GM21717 (cell line): ENCODE results near the gene PARD3.
"Not testable (repeated sequence)": the region's sequence is repeated elsewhere in the genome, so short reads cannot be mapped to it uniquely, and the experiment has no call there.

Source experiments
- ATAC-seq: cut with Tn5 transposase; IDR thresholded peaks from one replicate; pipeline ENCODE4 v1.9.1; 2021; ENCODE audit warnings: mild to moderate bottlenecking, moderate library complexity; ENCODE audit not compliant: unreplicated experiment

Gene PARD3

DNA sequence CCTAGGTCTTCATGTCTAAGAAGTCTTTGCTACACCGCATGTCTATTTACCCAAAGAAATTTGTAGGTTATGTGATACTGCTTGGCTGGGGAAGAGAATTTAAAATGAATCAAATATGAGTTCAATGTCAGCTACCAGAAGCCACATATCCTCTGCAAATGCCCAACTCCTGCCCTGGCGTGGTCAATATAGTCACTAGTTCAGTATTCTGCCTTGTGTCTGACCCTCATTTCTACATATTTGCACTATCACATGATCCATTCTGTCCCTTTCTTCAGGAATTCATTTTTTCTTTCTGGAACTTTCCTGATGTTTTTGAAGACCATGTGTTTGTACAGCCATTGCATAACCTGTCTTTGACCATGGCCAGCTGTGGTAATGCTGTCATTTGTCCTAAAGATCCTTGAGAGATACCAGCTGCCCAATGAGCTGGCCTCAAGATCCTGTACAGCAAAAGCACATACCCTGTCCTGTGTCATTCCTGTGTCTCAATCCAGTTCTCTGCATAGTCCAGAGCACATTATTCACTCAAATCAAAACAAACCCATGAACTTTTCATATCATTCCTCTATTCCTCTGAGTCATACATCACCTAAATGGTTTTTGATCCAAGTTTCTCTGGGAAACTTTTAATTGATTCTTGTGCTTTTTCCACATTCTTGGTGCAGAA is 524.5 kb downstream of the PARD3 start:
- no peak for ATAC-seq

DNA sequence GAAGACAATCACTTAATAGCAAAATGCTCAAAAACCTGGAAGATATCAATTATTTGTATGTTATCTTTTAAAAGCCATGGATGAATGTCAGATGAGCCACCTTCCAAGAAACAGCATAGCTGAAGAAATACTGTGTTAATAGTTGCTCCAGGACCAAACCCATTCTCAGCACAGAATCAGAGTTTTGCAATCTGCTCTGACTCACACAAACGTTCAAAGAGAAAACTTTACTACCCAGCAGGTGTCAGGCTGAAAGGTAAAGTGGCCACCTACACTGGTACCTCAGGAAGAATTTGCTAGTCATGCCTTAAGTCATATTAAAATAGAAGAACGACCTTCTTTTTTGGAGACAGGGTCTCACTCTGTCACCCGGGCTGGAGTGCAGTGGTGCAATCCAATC is 526.5 kb downstream of the PARD3 start:
- ATAC-seq, result no peak

DNA sequence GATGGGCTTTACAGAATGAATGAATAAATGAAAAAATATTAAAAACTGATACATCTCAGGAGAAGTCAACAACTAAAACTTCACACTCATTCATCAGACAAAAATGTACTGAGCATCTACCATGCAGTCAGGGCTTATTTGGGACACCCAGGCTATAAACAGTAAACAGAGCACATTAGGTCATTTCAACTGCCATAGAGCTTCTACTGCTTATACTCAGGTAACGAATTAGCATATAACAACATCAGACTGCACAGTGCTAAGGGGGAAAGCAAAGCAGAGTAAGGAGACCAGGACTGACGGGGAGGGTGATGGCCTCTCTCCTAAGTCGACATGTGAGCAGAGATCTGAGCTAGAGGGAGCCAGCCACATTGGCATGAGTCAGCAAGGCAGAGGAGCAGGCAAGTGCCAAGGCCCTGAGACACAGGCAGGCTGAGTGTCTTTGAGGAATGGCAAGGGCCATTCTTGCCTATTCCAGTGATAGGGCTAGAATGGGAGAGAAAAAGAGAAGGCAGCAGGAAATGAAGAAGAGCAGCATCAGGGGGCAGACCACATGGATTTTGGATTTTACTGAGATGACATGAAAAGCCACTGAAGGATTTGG is 528.9 kb downstream of the PARD3 start:
- ATAC-seq, result no peak

DNA sequence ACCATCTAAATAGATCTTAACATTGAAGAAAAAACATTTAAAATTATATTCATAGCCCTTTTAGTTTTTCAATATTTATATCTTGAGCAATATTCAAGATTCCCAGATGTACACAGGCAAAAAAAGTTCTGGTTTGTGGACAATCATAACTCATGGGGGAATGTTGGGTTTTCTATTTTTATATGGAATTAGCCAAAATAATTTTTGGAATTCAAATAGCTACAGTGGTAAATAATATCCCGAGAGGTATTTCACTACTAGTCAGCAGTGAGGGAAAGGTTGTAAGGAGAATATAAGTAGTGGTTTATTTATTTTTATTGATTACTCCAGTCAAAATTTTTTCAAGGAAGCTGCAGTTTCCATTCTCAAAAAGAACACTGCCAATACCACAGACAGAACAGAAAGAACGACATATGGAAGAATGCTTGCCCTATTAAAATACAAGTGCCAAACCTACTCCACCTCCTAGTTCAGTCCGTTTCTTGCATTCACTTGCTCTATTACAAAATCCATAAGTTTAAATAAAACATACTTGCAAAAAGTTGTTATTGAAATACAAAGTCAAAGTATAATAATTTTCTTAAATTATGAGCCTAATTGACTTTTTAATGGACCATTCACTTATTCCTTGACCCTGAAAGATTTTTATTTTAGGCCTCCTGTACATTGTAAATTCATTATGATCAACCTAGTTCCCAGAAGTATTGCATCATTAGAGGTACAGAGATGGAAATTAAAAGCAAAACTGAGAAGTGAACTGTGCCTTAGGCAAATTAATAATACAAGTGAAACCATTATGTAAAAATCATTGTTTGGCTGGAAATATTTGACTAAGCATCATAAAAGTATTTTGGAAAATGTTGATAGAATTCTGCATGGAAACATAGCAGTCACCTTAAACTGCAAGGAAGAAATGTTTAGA is 533.2 kb downstream of the PARD3 start:
- ATAC-seq, result no peak

GRCh38 chr10:34280599-34281374 is 534.3 kb downstream of the PARD3 start:
- no peak for ATAC-seq

DNA sequence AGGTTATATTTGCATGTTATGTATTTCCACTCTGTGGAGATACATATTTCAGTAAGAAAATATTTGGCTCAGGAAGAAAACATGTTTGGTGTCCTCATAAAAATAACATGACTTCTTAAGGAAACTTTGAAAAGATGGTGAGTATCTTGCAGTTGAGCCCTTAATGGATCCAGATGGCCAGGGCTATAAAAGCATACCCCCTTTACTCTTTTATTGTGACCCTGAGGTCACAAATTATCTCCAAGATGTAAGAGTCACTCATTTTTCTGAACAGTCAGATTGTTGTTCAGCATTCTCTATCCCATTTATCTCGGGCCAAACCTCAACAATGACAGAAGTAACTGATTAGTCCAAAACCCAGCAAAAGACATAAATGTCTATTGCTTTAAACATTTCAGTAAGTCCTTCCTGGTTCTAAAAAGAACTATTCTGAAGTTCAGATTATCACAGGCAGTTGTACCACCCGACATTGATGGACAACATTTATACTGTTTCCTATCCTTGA is 539.4 kb downstream of the PARD3 start:
- no peak for ATAC-seq

- ATAC-seq, result no peak
These were observed 540.2 kb downstream of the PARD3 start for GRCh38 chr10:34274906-34275305.

DNA sequence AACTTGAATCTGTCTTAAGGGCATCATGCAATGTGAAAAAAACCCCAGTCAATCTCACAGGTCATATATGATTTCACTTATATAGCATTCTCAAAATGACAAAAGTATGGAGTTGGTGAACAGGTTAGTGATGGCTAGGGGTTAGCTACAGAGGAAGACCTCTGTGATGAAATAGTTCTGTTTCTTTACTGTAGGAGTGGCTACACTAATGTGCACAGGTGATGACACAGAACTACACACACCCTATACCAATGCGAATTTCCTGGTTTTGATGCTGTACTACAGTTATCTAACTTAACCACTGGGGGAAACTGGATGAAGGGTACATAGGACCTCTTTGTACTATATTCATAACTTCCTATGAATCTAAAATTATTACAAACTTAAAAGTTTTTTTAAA is 541.8 kb downstream of the PARD3 start:
- no peak for ATAC-seq

DNA sequence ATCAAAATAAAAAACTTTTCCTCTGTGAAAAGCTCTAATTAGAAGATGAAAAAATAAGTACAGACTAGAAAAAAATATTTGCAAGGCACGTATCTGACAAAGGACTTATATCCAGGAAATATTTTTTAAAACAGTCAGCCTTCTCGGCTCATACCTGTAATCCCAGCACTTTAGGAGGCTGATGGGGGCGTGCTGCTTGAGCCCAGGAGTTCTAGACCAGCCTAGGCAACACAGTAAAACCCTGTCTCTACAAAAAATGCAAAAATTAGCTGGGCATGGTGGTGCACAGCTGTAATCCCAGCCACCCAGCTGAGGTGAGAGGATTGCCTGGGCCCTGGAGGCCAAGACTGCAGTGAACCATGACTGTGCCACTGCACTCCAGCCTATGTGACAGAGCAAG is 542.8 kb downstream of the PARD3 start:
- no peak for ATAC-seq

DNA sequence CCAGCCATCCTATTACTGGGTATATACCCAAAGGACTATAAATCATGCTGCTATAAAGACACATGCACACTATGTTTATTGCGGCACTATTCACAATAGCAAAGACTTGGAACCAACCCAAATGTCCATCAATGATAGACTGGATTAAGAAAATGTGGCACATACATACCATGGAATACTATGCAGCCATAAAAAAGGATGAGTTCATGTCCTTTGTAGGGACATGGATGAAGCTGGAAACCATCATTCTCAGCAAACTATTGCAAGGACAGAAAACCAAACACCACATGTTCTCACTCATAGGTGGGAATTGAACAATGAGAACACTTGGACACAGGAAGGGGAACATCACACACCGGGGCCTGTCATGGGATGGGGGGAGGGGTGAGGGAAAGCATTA is 546.7 kb downstream of the PARD3 start:
- ATAC-seq, result not testable (repeated sequence)

DNA sequence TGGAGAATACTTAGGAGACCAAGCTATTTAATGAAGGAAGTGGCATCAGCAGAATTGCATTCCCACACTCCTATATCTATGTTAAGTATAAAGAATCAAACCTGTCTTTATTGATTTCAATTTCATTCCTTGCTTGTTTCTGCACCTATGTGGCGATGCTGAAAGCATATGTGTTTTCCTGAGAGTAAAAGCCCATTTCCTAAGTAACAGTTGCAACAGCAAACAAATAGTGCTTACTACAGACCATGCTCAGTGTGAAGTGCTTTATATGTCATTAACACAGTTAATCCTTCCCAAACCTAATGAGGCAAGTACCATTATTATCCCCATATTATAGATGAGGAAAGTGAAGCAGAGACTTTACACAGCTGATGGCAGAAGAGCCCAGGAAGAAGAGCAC is 552.1 kb downstream of the PARD3 start:
- ATAC-seq, result no peak

DNA sequence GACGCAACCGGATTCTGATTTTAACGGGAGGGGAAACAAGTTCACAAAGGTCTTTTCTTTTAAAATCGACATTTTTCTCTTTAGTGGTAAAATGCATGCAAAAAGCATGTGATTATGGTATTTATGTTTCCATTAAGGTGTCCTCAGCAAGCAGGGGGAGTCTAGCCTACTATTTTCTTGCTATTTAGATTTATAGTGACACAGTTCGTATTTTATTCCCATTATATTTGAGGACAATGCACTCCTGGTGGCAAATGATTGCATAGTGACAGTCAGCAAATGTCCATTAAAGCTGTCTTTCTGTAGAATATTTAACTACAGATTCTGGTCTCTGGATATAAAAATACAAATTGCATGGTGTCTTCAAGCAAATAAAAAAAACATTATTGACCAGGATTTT is 554.2 kb downstream of the PARD3 start:
- no peak for ATAC-seq

DNA sequence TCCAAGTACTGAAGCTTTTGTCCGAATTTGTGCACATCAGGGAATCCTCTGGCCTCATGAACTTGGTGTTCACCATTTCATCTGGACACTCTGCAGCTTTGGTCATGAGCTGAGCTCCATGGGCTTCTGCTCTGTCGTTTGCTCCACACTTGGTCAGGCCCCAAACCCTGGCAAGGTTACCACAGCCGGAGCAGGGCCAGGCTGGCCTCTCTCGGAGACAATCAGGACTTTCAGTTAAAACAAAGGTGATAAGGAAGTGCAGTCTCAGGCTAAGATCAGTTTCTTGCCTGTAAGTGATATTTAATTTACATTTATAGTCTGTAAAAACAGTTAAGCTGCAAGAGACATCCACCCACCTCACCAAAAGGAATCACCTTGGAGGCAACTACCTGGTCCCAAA is 558.9 kb downstream of the PARD3 start:
- ATAC-seq, result no peak

- no peak for ATAC-seq
These were observed 560.1 kb downstream of the PARD3 start for GRCh38 chr10:34255035-34255434.

GRCh38 chr10:34254596-34254995 is 560.5 kb downstream of the PARD3 start:
- ATAC-seq, result no peak

- ATAC-seq, result no peak
These were observed 563.0 kb downstream of the PARD3 start for GRCh38 chr10:34252111-34252510.

DNA sequence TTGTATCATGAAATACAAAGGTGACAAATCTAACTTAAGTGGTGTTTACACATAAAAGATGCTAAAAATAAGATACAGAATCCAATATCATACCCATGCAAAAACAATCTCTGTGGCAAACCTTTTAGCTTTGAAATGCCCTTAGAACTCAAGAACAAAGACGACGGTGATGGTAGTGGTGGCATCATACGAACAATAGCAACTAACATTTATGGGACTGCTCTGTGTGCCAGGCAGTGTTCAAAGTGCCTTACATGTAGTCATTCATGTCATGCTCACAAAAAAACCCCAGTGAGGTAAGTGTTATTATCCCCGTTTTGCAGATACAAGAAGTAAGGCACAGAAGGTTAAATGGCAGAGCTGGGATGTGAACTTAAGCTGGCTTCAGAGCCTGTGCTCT is 563.9 kb downstream of the PARD3 start:
- ATAC-seq, result no peak

DNA sequence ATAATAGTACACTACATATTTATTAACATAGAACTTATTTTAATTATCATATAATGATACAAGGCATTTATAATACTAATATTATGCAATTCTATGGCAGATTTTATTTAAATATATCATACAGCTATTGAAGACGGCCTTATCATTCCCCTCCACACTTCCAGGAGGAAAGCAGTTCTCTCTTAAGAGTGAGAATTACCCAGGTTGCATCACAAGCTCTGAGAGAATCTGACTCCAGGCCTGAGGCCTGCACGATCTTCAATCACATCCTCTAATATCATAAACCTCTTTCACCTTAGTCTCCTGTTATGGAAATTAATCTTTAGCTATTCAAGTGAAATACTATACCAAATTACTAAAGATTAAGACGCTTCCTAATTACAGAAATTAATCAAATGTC is 564.4 kb downstream of the PARD3 start:
- ATAC-seq, result no peak

GRCh38 chr10:34249634-34250033 is 565.5 kb downstream of the PARD3 start:
- no peak for ATAC-seq

GRCh38 chr10:34247560-34247959 is 567.5 kb downstream of the PARD3 start:
- ATAC-seq, result no peak
